ENCODE results near the gene CALCOCO1.

DNA sequence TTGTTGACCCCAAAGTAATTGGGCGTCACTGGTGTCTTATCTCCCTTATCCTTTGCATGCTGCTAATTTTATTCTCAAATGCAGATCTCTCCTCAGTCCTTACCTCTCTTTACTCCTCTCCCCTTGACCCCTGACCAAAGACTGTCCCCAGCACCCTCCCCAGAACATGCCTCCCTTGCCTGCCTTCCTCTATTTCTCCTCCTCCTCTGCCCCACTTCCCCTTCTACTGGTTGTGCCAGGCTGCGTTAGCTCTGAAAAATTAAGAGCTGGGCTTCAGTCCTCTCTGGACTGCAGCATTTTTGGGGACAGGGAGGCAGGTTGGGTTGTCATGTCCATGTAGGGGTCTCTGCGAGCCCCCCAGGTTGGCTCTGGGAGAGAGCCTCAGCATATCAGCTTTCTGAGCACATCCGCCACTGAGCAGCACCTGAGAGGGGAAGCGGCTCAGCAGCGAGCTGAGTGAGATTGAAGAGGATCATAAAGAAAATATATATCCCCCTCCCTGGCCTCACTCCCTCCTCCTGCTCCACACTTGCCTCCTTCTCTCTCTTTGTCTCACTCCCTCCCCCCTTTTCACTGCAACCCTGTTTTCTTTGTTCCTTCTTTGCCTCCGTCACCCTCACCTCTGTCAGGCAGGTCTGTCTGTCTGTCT, 31.0 kb upstream of the CALCOCO1 start:
- no peak for TF ChIP-seq EZH2 (IDR thresholded peaks at IDR 0.05)
- TF ChIP-seq EZH2phosphoT487 (IDR thresholded peaks at IDR 0.05): no peak
